Brain microvascular endothelial cell (primary cell): ENCODE measurements around the gene COL6A2.

ENCODE experiments used
- DNase-seq: peaks from one replicate; pipeline ENCODE4 v3.0.0-alpha.2; 2020
- H3K27ac ChIP-seq: fragments of 250-450 bp; sonication (Bioruptor Pico); 2 replicates; pipeline ENCODE4 v1.5.1; 2020; ENCODE audit warnings: mild to moderate bottlenecking, moderate library complexity
- H3K27me3 ChIP-seq: fragments of 250-450 bp; sonication (Bioruptor Pico); replicated peaks from 2 replicates; pipeline ENCODE4 v1.5.1; 2020; ENCODE audit warnings: mild to moderate bottlenecking
- H3K36me3 ChIP-seq: fragments of 250-450 bp; sonication (Bioruptor Pico); replicated peaks from 2 replicates; pipeline ENCODE4 v1.5.1; 2020; ENCODE audit warnings: mild to moderate bottlenecking
- H3K4me3 ChIP-seq: 2 replicates; pipeline ENCODE4 v1.5.1; 2011; ENCODE audit warnings: low read depth, mild to moderate bottlenecking, control low read depth, low read length, moderate library complexity
- in situ Hi-C: cut with HindIII; loops from 2 replicates; pipeline ENCODE4 v1.10.0; 2017; ENCODE audit warnings: low sequenced_read_pairs, low pct_ligation_motif_present
- TF ChIP-seq, protein P1 (sequence below): IDR thresholded peaks from 2 replicates; pipeline ENCODE4 v1.5.1; 2011; ENCODE audit warnings: low read depth, mild to moderate bottlenecking, moderate library complexity, low read length, control low read depth, inconsistent platforms; ENCODE audit errors: missing control alignments

Gene COL6A2

DNA sequence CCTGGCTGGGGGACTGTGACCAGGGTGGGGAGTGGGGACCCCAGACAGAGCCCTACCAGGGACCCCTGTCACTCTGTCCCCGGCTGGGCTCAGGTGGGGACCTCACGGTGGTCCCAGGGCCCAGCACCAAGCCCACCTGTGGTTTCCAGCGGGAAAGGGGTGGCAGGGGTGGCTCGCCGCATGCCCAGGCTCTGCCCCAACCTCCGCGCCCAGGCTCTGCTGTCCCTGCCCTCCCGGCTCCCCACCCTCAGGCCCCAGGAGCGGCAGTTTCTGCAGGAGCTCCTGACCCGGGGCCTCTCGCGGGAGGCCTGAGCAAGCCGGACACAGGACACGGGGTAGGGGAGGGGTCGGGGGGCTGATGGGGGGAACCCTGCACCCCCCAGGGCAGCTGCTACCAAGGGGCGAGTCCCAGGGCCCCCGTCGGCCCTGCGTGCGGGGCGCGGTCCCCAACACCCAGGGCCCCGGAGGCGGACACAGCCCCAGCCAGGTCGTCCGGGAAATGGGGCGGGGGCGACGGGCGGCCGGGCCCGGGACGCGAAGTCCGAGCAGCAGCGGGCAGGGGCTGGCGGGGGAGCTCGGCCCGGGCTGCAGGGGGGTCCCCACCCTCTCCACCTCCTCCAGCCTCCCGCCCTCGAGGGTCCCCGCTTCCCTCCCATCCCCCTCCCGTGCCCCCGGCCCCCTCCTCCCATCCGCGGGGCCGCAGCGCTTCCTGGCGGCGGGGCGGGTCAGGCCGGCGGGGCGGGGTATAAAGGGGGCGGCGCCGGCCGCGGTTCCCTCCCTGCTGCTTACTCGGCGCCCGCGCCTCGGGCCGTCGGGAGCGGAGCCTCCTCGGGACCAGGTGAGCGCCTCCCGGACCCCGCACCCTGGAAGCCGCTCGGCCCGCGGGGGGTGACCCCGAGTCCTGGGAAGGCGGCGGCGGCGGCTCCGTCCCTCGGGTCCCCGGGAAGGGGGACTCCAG, at the start of gene COL6A2:
TSS of gene COL6A2 (plus strand) at position 777 of the 958 bp plus-strand sequence.
- DNase-seq, result peak; percentile 36
- peak within 1 kb of the TSS; percentile 69 for H3K27ac ChIP-seq
- TF ChIP-seq, protein P1, sequence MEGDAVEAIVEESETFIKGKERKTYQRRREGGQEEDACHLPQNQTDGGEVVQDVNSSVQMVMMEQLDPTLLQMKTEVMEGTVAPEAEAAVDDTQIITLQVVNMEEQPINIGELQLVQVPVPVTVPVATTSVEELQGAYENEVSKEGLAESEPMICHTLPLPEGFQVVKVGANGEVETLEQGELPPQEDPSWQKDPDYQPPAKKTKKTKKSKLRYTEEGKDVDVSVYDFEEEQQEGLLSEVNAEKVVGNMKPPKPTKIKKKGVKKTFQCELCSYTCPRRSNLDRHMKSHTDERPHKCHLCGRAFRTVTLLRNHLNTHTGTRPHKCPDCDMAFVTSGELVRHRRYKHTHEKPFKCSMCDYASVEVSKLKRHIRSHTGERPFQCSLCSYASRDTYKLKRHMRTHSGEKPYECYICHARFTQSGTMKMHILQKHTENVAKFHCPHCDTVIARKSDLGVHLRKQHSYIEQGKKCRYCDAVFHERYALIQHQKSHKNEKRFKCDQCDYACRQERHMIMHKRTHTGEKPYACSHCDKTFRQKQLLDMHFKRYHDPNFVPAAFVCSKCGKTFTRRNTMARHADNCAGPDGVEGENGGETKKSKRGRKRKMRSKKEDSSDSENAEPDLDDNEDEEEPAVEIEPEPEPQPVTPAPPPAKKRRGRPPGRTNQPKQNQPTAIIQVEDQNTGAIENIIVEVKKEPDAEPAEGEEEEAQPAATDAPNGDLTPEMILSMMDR, result peak; percentile 2
- in situ Hi-C loops, result no loop called here
- H3K36me3 ChIP-seq, result peaks cover 7% of the 10 kb centered on the region
- H3K27me3 ChIP-seq, result no peaks in the 10 kb centered on the region
- peak within 1 kb of the TSS; percentile 78 for H3K4me3 ChIP-seq

DNA sequence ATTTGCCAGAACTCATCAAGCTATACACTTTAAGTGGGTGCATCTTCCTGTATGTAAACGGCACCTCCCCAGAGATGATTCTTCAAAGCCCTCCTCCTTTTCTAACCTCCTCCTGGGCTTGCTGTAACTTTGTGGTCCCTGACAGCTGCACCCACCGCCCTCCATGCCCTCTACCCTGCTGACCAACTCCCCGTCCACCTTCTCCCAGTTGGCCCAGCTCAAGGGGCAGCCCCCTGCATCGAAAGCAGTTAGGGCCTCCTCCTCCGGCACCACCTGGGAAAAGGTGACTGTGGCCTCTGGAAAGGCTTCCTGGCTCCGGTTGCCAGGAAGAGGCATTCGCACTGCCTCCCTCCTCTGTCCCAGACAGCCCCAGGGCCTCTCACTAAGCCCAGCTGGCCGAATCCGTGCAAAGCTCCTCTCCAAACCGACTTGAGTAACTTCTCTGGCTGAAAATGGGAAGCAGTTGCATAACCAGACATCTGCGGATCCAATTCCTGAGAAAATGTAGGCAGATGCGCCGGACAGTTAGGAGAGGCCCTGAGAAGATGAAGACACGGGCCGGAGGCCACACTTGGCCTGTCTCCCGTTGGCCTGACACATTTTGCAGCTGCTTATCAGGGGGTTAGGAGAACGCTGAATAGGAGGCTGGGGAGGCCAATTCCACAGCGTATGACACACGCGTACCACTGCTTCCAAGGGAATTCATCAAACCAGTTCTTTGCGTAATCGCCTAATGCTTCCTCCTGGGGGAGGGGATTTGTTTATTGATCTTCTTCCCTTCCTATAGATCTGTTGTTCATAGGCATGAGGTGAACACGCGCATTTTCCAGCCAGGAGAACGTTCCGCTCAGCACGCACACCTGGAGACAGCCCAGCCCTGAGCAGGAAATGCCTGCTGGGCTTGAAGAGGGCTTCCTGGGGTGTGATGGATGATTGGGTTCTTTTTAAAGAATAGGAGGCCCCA, 48.7 kb upstream of the COL6A2 start:
- Histone ChIP-seq H3K4me3 (no peak overlapping the region), H3K27ac (peak overlapping the region; percentile 96), H3K36me3 (no peaks in the 10 kb centered on the region), H3K27me3 (no peaks in the 10 kb centered on the region)
- TF ChIP-seq, protein P1, result no peak
- DNase-seq, result peak; percentile 99
- in situ Hi-C loops, result no loop called here

DNA sequence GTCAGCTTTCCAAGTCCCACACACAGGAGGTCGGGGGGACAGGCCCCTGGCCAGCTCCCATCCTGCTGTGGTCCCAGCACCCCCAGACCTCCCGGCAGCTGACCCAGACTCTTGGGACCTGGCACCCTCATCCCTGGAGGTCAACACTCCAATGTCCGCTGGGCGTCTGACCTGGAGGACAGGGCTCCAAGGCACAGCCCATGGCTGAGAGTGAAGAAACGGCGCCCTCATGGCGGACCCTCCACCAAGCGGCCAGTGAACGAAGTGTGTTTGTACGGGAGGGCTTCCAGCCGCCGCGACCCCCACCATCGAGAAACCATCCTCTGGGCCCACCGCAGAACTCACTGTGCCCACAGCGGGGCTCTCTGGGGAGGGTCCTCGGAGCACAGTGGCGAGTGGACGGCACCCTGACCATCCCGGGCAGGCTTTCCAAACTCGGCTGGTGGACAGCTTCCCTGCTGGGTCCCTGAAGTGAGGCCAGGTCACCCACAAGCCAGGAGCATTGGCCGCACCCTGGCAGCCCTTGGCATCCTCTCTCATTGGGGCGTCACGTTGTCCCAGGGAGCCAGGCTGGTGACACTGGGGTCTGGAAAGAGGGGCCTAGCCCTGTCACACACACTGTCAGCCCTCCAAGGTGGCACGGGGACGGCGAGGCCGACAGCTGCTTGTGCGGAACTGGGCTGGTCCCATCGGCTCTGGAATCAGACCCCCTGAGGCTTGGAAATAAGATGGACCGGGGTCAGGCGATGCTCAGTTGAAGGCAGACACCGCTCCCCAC, 47.8 kb upstream of the COL6A2 start:
- TF ChIP-seq, protein P1, result no peak
- no peaks in the 10 kb centered on the region for H3K27me3 ChIP-seq
- no peaks in the 10 kb centered on the region for H3K36me3 ChIP-seq
- in situ Hi-C loops, result no loop called here
- peak overlapping the region; percentile 96 for H3K27ac ChIP-seq
- H3K4me3 ChIP-seq, result no peak overlapping the region
- no peak for DNase-seq

DNA sequence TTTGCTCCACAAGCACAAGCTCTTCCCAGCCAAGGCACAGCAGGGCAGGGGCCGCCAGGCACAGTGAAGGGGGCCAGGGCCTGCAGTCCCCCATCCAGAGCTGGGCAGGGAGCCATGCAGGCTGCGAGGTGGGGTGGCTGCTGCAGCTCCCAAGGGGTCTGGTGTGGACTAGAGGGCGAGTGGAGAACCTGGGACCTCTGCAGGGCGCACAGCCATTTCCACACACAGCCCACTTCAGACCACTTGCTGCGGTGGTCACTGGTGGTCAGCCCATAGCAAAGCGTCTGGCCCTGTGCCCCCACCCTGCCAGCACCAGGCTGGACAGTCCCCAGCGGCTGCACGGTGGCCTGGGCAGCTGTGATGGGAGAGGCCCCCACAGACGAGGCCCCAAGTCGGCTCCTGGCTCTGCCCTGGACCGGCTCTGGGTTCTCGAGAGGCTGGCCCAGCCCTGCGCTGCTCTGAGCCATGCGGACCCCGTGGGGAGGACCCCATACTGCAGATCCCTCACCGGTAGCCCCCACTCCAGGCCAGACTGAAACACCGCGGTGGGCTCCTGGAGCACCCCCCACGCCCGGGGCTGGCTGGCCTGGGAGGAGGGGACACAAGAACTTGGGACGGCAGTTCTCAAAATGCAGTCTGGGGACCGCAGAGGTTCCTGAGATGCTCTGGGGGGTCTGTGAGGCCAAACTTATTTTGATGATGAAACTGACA, 47.1 kb upstream of the COL6A2 start:
- no peaks in the 10 kb centered on the region for H3K27me3 ChIP-seq
- no peak for DNase-seq
- in situ Hi-C loops, result no loop called here
- no peaks in the 10 kb centered on the region for H3K36me3 ChIP-seq
- TF ChIP-seq, protein P1, result no peak
- H3K27ac ChIP-seq, result no peak overlapping the region
- H3K4me3 ChIP-seq, result no peak overlapping the region

DNA sequence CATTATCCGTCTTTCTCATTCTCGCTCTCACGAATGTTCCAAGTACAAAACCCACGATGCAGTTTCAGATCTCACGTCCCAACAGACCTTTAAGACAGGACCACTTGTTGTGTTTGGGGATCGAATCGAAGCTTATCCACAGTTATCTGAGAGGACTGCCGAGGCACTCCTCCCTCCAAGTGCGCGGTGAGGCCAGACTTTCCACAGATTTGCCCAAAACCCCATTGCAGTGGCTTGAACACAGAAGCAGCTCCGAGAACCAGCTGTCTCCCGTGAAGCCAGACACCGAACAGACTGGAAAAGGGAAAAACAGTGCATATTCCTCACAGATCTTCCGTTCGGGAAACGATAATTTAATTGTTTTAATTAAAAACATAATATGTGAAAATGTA, 46.5 kb upstream of the COL6A2 start:
- Histone ChIP-seq H3K27ac (no peak overlapping the region), H3K4me3 (no peak overlapping the region), H3K27me3 (no peaks in the 10 kb centered on the region), H3K36me3 (no peaks in the 10 kb centered on the region)
- TF ChIP-seq, protein P1, result no peak
- in situ Hi-C loops, result no loop called here
- no peak for DNase-seq
